HCT116 (cell line): ENCODE measurements around the gene ANO6.

Experiments
- ATF3 ChIP-seq: IDR thresholded peaks from 2 replicates; pipeline ENCODE4 v1.6.1; 2012
- CEBPB ChIP-seq: IDR thresholded peaks from 2 replicates; pipeline ENCODE4 v1.6.1; 2012; ENCODE audit warnings: low read depth
- CTCF ChIP-seq, 3 experiments: fragments of 200-600 bp in 1 of 3; sonication (generic) in 1 of 3; IDR thresholded peaks in 2 of 3; conservative IDR thresholded peaks in 1 of 3; 2 replicates each; pipeline ENCODE4 v1.5.1; 2012 to 2017; ENCODE audit warnings: low read depth in 2 of 3, low read length in 2 of 3, antibody characterized with exemption in 1 of 3, borderline replicate concordance in 1 of 3, control low read depth in 1 of 3, mild to moderate bottlenecking in 1 of 3, mixed read lengths in 1 of 3, mixed run types in 1 of 3, moderate library complexity in 1 of 3; ENCODE audit not compliant: insufficient read depth in 1 of 3
- EZH2 ChIP-seq: fragments of 200-600 bp; sonication (generic); IDR thresholded peaks from 2 replicates; pipeline ENCODE4 v1.6.1; 2017; ENCODE audit warnings: antibody characterized with exemption, mixed run types
- EZH2phosphoT487 ChIP-seq: fragments of 200-600 bp; IDR thresholded peaks from 2 replicates; pipeline ENCODE4 v1.6.1; 2018; ENCODE audit warnings: antibody characterized with exemption, borderline replicate concordance
- JUND ChIP-seq: IDR thresholded peaks from 2 replicates; pipeline ENCODE4 v1.6.1; 2012
- POLR2A ChIP-seq: IDR thresholded peaks from 2 replicates; pipeline ENCODE4 v1.7.0; 2011; ENCODE audit warnings: borderline replicate concordance; ENCODE audit not compliant: insufficient read depth, insufficient read length; ENCODE audit errors: extremely low read depth
- POLR2AphosphoS5 ChIP-seq: IDR thresholded peaks from 2 replicates; pipeline ENCODE4 v1.6.1; 2011; ENCODE audit warnings: mild to moderate bottlenecking, low read depth, low read length, moderate library complexity
- REST ChIP-seq: IDR thresholded peaks from 2 replicates; pipeline ENCODE4 v1.6.1; 2012; ENCODE audit warnings: low read depth
- SIN3A ChIP-seq: IDR thresholded peaks from 2 replicates; pipeline ENCODE4 v1.6.1; 2012; ENCODE audit warnings: low read depth
- SRF ChIP-seq: IDR thresholded peaks from 2 replicates; pipeline ENCODE4 v1.6.1; 2012; ENCODE audit warnings: low read depth
- TCF7L2 ChIP-seq: IDR thresholded peaks from 2 replicates; pipeline ENCODE4 v1.7.0; 2011; ENCODE audit warnings: borderline replicate concordance, inconsistent platforms; ENCODE audit not compliant: insufficient read depth, insufficient read length; ENCODE audit errors: extremely low read depth
- YY1 ChIP-seq: IDR thresholded peaks from 2 replicates; pipeline ENCODE4 v1.6.1; 2011; ENCODE audit warnings: low read length, low read depth, moderate library complexity, mild to moderate bottlenecking; ENCODE audit not compliant: insufficient replicate concordance; ENCODE audit errors: extremely low read depth

GRCh38 chr12:45312012-45312411 lies 96.1 kb downstream of the ANO6 start:
- no peak for TF ChIP-seq ATF3
- no peak for TF ChIP-seq JUND
- no peak for TF ChIP-seq CTCF (IDR thresholded peaks at IDR 0.05 in 2 of 3, conservative IDR thresholded peaks at IDR 0.05 in 1 of 3; ENCODE audit: borderline replicate concordance in 1 of 3, insufficient read depth in 1 of 3, low read depth in 2 of 3, low read length in 2 of 3)
- no peak for TF ChIP-seq SIN3A
- TF ChIP-seq POLR2AphosphoS5 = no peak
- TF ChIP-seq YY1 = no peak
- TF ChIP-seq TCF7L2 = no peak
- no peak for TF ChIP-seq EZH2phosphoT487
- TF ChIP-seq REST = no peak
- no peak for TF ChIP-seq POLR2A
- no peak for TF ChIP-seq SRF
- no peak for TF ChIP-seq EZH2
- no peak for TF ChIP-seq CEBPB
